K562 (cell line): ENCODE results near the gene ATP5MK. TPM values are rescaled to one million over a fixed set of nuclear protein-coding genes. Genes with fewer than 3 reads are reported as not detected.

Source experiments
- BCL6 ChIP-seq: fragments of 250-450 bp; sonication (Bioruptor Pico); IDR thresholded peaks from 2 replicates; pipeline ENCODE4 v1.4.0; 2020
- BMI1 ChIP-seq: fragments of 150-350 bp; IDR thresholded peaks from 2 replicates; pipeline ENCODE4 v1.6.1; 2014; ENCODE audit warnings: low read length
- CHD2 ChIP-seq: IDR thresholded peaks from 2 replicates; pipeline ENCODE4 v1.6.1; 2011; ENCODE audit warnings: low read depth, low read length
- ESRRA ChIP-seq: fragments of 450-650 bp; IDR thresholded peaks from 2 replicates; pipeline ENCODE4 v1.6.1; 2014; ENCODE audit warnings: low read depth, mild to moderate bottlenecking, moderate library complexity, borderline replicate concordance
- JUND ChIP-seq, 2 experiments: IDR thresholded peaks; 2 replicates in 1 of 2; 3 replicates in 1 of 2; pipeline ENCODE4 v1.6.1; 2011; ENCODE audit warnings: borderline replicate concordance in 2 of 2, low read depth in 2 of 2, low read length in 2 of 2, improper control_type of control experiment in 1 of 2, missing biosample characterization in 1 of 2, missing genetic modification characterization in 1 of 2, missing genetic modification reagents in 1 of 2
- KDM2B ChIP-seq: fragments of 250-450 bp; sonication (Bioruptor Pico); IDR thresholded peaks from 2 replicates; pipeline ENCODE4 v1.8.0; 2021; ENCODE audit warnings: mild to moderate bottlenecking, moderate library complexity
- MNT ChIP-seq, 2 experiments: fragments of 450-650 bp; conservative IDR thresholded peaks; 2 replicates each; pipeline ENCODE4 v1.6.1; 2017; ENCODE audit warnings: mild to moderate bottlenecking in 2 of 2, moderate library complexity in 2 of 2
- NCOA4 ChIP-seq: fragments of 450-650 bp; IDR thresholded peaks from 2 replicates; pipeline ENCODE4 v1.6.1; 2018; ENCODE audit warnings: mild to moderate bottlenecking; ENCODE audit not compliant: partially characterized antibody
- PCBP2 ChIP-seq: fragments of 200-400 bp; formaldehyde crosslinking; IDR thresholded peaks from 2 replicates; pipeline ENCODE4 v1.6.1; 2018; ENCODE audit warnings: low read length, low read depth, mild to moderate bottlenecking, moderate library complexity; ENCODE audit not compliant: poor library complexity, severe bottlenecking
- POLR2AphosphoS5 ChIP-seq: IDR thresholded peaks from 2 replicates; pipeline ENCODE4 v1.6.1; 2011; ENCODE audit warnings: mild to moderate bottlenecking, low read depth, low read length, moderate library complexity; ENCODE audit not compliant: control insufficient read depth, insufficient read depth
- TFAM ChIP-seq: fragments of 250-450 bp; sonication (Bioruptor Pico); conservative IDR thresholded peaks from 2 replicates; pipeline ENCODE4 v1.5.0; 2021; ENCODE audit warnings: mild to moderate bottlenecking, moderate library complexity
- ZNF217 ChIP-seq: sonication (generic); formaldehyde crosslinking; IDR thresholded peaks from 2 replicates; pipeline ENCODE4 v1.8.0; 2022; ENCODE audit warnings: mild to moderate bottlenecking, missing genetic modification reagents
- ZNF436 ChIP-seq: fragments of 250-450, 450-650 bp; sonication (Bioruptor Pico); formaldehyde crosslinking; IDR thresholded peaks from 2 replicates; pipeline ENCODE4 v1.7.0; 2020; ENCODE audit warnings: mild to moderate bottlenecking
- ZNF444 ChIP-seq: fragments of 250-450 bp; sonication (Bioruptor Pico); IDR thresholded peaks from 2 replicates; pipeline ENCODE4 v1.4.0; 2020; ENCODE audit warnings: mild to moderate bottlenecking, moderate library complexity
- ZNF561 ChIP-seq: fragments of 450-650 bp; formaldehyde crosslinking; conservative IDR thresholded peaks from 2 replicates; pipeline ENCODE4 v1.4.0; 2020; ENCODE audit warnings: mild to moderate bottlenecking, moderate library complexity
- ZNF668 ChIP-seq: fragments of 250-450 bp; sonication (Bioruptor Pico); IDR thresholded peaks from 2 replicates; pipeline ENCODE4 v1.8.0; 2022; ENCODE audit warnings: mild to moderate bottlenecking, inconsistent platforms
- polyA plus RNA-seq, 8 experiments: library from polyadenylated mRNA; depleted of rRNA in 4 of 8; stranded (reverse) in 5 of 8; unstranded in 3 of 8; fragments of >200 nt; fragmentation: Nextera tagmentation in 2 of 8; fragmentation: Illumina TruSeq in 1 of 8; extraction: Ambion mirVana in 2 of 8; extraction: Trizol in 1 of 8; gene quantifications; 2 replicates each; pipeline versions ENCODE4 v1.2.1 to v1.2.3, GENCODE V29; 2011 to 2014; ENCODE audit warnings: inconsistent platforms in 1 of 8, missing spikeins in 1 of 8
- total RNA-seq, 7 experiments: library from RNA; depleted of rRNA in 6 of 7; stranded (reverse); fragments of >200 nt in 6 of 7; fragmentation: Illumina TruSeq in 2 of 7; extraction: Trizol in 2 of 7; gene quantifications; 2 replicates each; pipeline versions ENCODE4 v1.2.1 to v1.2.3, GENCODE V29; 2011 to 2021; ENCODE audit warnings: low replicate concordance in 1 of 7
- TF ChIP-seq, protein P1 (sequence below): fragments of 450-650 bp; IDR thresholded peaks from 2 replicates; pipeline ENCODE4 v1.6.1; 2017; ENCODE audit warnings: antibody characterized with exemption, mild to moderate bottlenecking

The ATP5MK gene
- total and polyA plus RNA-seq, 9 of the 15 experiments (the other 6 are each of a cell fraction or from before 2014, with no cell fraction given), result 182 to 1,810 (median 741) TPM

DNA sequence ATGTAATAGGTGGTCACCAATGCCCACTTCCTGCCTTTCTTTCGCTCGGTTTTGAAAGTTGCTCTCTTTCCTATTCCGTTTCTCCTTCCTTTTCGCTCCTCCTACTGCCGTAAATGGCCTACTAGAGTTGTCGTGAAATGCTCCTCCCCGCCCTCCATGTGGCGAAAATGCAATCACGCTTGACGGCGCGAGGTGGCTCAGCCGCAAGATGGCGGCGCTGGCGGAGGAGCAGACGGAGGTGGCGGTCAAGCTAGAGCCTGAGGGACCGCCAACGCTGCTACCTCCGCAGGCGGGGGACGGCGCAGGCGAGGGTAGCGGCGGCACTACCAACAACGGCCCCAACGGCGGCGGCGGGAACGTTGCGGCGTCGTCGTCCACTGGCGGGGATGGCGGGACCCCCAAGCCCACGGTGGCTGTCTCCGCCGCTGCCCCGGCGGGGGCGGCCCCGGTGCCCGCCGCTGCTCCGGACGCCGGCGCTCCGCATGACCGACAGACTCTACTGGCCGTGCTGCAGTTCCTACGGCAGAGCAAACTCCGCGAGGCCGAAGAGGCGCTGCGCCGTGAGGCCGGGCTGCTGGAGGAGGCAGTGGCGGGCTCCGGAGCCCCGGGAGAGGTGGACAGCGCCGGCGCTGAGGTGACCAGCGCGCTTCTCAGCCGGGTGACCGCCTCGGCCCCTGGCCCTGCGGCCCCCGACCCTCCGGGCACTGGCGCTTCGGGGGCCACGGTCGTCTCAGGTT lies 28.3 kb downstream of the ATP5MK start, which contains the start of gene TAF5 (continued):
- TF ChIP-seq, protein P1, sequence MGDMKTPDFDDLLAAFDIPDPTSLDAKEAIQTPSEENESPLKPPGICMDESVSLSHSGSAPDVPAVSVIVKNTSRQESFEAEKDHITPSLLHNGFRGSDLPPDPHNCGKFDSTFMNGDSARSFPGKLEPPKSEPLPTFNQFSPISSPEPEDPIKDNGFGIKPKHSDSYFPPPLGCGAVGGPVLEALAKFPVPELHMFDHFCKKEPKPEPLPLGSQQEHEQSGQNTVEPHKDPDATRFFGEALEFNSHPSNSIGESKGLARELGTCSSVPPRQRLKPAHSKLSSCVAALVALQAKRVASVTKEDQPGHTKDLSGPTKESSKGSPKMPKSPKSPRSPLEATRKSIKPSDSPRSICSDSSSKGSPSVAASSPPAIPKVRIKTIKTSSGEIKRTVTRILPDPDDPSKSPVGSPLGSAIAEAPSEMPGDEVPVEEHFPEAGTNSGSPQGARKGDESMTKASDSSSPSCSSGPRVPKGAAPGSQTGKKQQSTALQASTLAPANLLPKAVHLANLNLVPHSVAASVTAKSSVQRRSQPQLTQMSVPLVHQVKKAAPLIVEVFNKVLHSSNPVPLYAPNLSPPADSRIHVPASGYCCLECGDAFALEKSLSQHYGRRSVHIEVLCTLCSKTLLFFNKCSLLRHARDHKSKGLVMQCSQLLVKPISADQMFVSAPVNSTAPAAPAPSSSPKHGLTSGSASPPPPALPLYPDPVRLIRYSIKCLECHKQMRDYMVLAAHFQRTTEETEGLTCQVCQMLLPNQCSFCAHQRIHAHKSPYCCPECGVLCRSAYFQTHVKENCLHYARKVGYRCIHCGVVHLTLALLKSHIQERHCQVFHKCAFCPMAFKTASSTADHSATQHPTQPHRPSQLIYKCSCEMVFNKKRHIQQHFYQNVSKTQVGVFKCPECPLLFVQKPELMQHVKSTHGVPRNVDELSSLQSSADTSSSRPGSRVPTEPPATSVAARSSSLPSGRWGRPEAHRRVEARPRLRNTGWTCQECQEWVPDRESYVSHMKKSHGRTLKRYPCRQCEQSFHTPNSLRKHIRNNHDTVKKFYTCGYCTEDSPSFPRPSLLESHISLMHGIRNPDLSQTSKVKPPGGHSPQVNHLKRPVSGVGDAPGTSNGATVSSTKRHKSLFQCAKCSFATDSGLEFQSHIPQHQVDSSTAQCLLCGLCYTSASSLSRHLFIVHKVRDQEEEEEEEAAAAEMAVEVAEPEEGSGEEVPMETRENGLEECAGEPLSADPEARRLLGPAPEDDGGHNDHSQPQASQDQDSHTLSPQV, result no peak
- TF ChIP-seq ZNF444 (CRISPR knock-in tag) (no peak), BMI1 (no peak), PCBP2 (no peak), CHD2 (peak; percentile 16; the same call in 1 of the 2 replicates), KDM2B (CRISPR knock-in tag) (no peak), MNT (conservative IDR thresholded peaks at IDR 0.05) (peak; percentile 10 to 33), ESRRA (peak; percentile 12; the same call in 1 of the 2 replicates), ZNF668 (CRISPR knock-in tag) (no peak), BCL6 (no peak), ZNF436 (CRISPR knock-in tag) (no peak), TFAM (CRISPR knock-in tag) (no peak), ZNF217 (no peak), JUND (IDR thresholded peaks at IDR 0.05; ENCODE audit: borderline replicate concordance, low read depth, low read length) (peak; percentile 74), JUND (tag; IDR thresholded peaks at IDR 0.05; ENCODE audit: borderline replicate concordance, low read depth, low read length) (peak; percentile 43; the same call in 1 of the 3 replicates), POLR2AphosphoS5 (peak; percentile 88; the same call in 1 of the 2 replicates), NCOA4 (no peak), ZNF561 (CRISPR knock-in tag) (no peak)
